CD4-positive, CD25-positive, alpha-beta regulatory T cell (primary cell): Measurements from ENCODE around the gene IFITM2. TPM values are rescaled to one million over a fixed set of nuclear protein-coding genes. Genes with fewer than 3 reads are reported as not detected.
A peak's percentile ranks its signal among the peaks of the same experiment; 100 is the strongest.

Experiments
- ATAC-seq, 2 donors: fragments of 150-1000 bp; cut with Tn5 transposase; one replicate each; pipeline ENCODE4 v1.10.0; 2021; ENCODE audit warnings: low read depth in 2 of 2, moderate number of reproducible peaks in 2 of 2, moderate library complexity in 1 of 2
- DNase-seq, 3 donors: peaks; one replicate each; pipeline versions ENCODE4 v3.0.0 to v3.0.0-alpha.2; 2012 to 2022; ENCODE audit warnings: mixed read lengths in 1 of 3
- H3K27ac ChIP-seq: one replicate; pipeline ENCODE4 v1.7.0; 2013; ENCODE audit warnings: mild to moderate bottlenecking, low read length; ENCODE audit not compliant: insufficient read depth, poor library complexity, severe bottlenecking
- H3K27me3 ChIP-seq: one replicate; pipeline ENCODE4 v1.7.0; 2013; ENCODE audit warnings: low read length; ENCODE audit not compliant: control insufficient read depth, insufficient read depth
- H3K36me3 ChIP-seq: one replicate; pipeline ENCODE4 v1.7.0; 2013; ENCODE audit warnings: mild to moderate bottlenecking, low read length, moderate library complexity; ENCODE audit not compliant: control insufficient read depth, insufficient read depth
- H3K4me1 ChIP-seq: 2 replicates; pipeline ENCODE4 v1.7.0; 2013; ENCODE audit warnings: mild to moderate bottlenecking, low read length; ENCODE audit not compliant: insufficient read depth, control insufficient read depth, poor library complexity, severe bottlenecking
- H3K4me3 ChIP-seq: one replicate; pipeline ENCODE4 v1.7.0; 2013; ENCODE audit warnings: low read depth, mild to moderate bottlenecking, low read length, moderate library complexity
- H3K9me3 ChIP-seq, 2 experiments: 1 replicate in 1 of 2; 2 replicates in 1 of 2; pipeline ENCODE4 v1.7.0; 2013; ENCODE audit warnings: low read length in 2 of 2, mild to moderate bottlenecking in 1 of 2, moderate library complexity in 1 of 2; ENCODE audit not compliant: control insufficient read depth in 2 of 2
- H3K27ac Mint-ChIP-seq, 3 donors: one replicate each; pipeline ENCODE4 v1.8.0; 2020 to 2022; ENCODE audit warnings: mild to moderate bottlenecking in 3 of 3, mixed read lengths in 3 of 3, moderate library complexity in 2 of 3
- H3K27me3 Mint-ChIP-seq: one replicate; pipeline ENCODE4 v1.8.0; 2022; ENCODE audit warnings: mild to moderate bottlenecking, mixed read lengths
- H3K36me3 Mint-ChIP-seq: one replicate; pipeline ENCODE4 v1.8.0; 2020; ENCODE audit warnings: mixed read lengths
- H3K4me1 Mint-ChIP-seq, 4 donors: one replicate each; pipeline ENCODE4 v1.8.0; 2020 to 2022; ENCODE audit warnings: mixed read lengths in 4 of 4, mild to moderate bottlenecking in 1 of 4
- H3K4me3 Mint-ChIP-seq, 4 donors: one replicate each; pipeline ENCODE4 v1.8.0; 2020 to 2022; ENCODE audit warnings: mild to moderate bottlenecking in 4 of 4, mixed read lengths in 4 of 4, moderate library complexity in 3 of 4
- H3K9me3 Mint-ChIP-seq, 7 donors: one replicate each; pipeline ENCODE4 v1.8.0; 2020 to 2022; ENCODE audit warnings: mixed read lengths in 7 of 7, mild to moderate bottlenecking in 3 of 7, moderate library complexity in 2 of 7
- polyA plus RNA-seq, 4 donors: library from polyadenylated mRNA; unstranded; fragments of 300-500 nt; fragmentation: Illumina TruSeq; gene quantifications; one replicate each; pipeline ENCODE4 v1.2.3, GENCODE V29; 2021
- total RNA-seq: library from RNA; stranded (reverse); gene quantifications from one replicate; pipeline ENCODE4 v1.2.3, GENCODE V29; 2022

The IFITM2 gene
- total and polyA plus RNA-seq, 5 donors from 2014 or later: 376 to 2,097 (median 1,834) TPM

- no peaks in the 10 kb centered on the region for H3K36me3 Mint-ChIP-seq
- peak overlapping the region; percentile 98 for H3K4me3 ChIP-seq
Observed at GRCh38 chr11:269146-269890, 38.3 kb upstream of the IFITM2 start.

DNA sequence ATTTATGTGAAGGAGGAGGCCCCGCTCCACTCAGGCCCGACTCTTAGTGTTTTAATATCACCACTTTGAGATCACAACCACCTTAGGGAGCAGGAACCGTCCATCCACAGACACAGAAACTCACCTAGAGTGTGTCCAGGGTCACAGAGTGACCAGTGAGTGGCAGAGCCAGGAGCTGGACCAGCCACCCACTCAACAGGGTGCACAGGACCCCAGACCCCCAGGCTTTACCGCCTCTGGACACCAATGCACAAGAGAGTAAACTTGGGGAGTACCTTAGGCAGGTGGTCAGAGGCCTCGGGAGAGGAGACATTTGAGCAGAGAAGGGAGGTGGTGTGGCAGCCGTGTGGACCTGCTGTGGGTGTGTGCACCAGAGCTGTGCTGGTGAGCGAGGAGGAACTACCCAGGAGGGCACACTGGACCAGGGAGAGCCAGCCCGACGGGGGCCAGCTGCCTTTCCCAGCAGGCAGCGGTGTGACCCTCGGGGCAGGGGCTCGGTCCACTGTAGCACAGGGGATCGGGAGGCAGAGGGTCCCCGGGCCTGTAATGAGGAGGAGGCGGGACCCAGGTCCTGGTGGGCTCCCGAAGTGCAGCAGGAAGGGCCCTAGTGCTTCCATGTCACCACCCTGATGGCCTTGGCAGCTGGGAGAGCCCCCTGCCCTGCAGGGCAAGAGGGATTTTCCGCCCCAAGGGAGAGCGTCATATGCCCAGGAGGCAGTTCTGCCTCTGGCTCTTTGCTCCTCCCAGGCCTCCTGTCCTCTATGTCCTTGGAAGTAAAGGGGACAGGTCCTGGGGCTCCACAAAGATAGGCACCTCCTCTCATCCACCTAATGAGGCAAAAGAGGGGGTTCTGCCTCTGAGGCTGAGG lies 36.9 kb upstream of the IFITM2 start:
- peaks cover 34% of the 10 kb centered on the region for H3K4me1 ChIP-seq
- no peaks in the 10 kb centered on the region for H3K27me3 ChIP-seq
- H3K27ac ChIP-seq: no peak overlapping the region
- H3K4me1 Mint-ChIP-seq: peaks cover 8 to 41% (median 23%) of the 10 kb centered on the region in 4 donors
- no peak for DNase-seq
- no peaks in the 10 kb centered on the region for H3K9me3 Mint-ChIP-seq
- no peaks in the 10 kb centered on the region for H3K36me3 Mint-ChIP-seq
- peaks cover 9% of the 10 kb centered on the region for H3K27me3 Mint-ChIP-seq
- no peaks in the 10 kb centered on the region for H3K36me3 ChIP-seq
- ATAC-seq: no peak
- H3K27ac Mint-ChIP-seq: peak overlapping the region in 1 of 3 donors; percentile 60
- H3K4me3 Mint-ChIP-seq: no peak overlapping the region
- peaks cover 0 to 4% of the 10 kb centered on the region in 2 experiments for H3K9me3 ChIP-seq
- H3K4me3 ChIP-seq: no peak overlapping the region

More at GRCh38 chr11:269146-269890, 38.3 kb upstream of the IFITM2 start:
- H3K4me1 ChIP-seq: peaks cover 34% of the 10 kb centered on the region
- H3K9me3 ChIP-seq: peaks cover 0 to 4% of the 10 kb centered on the region in 2 experiments
- H3K4me3 Mint-ChIP-seq: peak overlapping the region; percentile 84 to 93 (median 90)
- H3K4me1 Mint-ChIP-seq: peaks cover 8 to 41% (median 20%) of the 10 kb centered on the region in 4 donors
- peaks cover 0 to 2% (median 0%) of the 10 kb centered on the region in 7 donors for H3K9me3 Mint-ChIP-seq
- ATAC-seq (peak; percentile 54 to 63), DNase-seq (peak in 2 of 3 donors; percentile 85 to 86)
- peaks cover 9% of the 10 kb centered on the region for H3K27me3 Mint-ChIP-seq
- no peaks in the 10 kb centered on the region for H3K27me3 ChIP-seq
- H3K27ac ChIP-seq: peak overlapping the region; percentile 87
- peak overlapping the region; percentile 93 to 98 (median 98) for H3K27ac Mint-ChIP-seq
- H3K36me3 ChIP-seq: no peaks in the 10 kb centered on the region

DNA sequence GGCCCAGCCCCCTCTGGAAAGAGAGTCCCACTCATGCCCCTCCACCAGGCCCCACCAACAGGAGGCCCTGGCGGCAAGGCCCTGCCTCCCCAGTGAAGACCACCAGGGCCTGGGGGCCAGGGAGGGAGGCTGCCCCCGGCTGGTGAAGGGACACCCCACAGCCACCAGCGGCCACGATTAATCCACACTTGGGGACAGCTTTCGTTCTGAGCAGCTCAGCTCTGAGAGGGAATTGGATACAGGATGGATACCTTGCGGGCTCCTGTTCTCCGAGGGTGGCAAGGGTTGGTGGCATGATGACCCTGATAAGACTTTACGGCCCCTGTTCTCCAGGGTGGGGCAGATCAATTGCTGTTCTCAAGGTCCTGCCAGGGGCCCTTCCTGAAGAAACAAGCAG lies 36.3 kb upstream of the IFITM2 start:
- H3K36me3 ChIP-seq: no peaks in the 10 kb centered on the region
- no peak overlapping the region for H3K27ac ChIP-seq
- no peak for ATAC-seq
- H3K4me1 ChIP-seq: peaks cover 34% of the 10 kb centered on the region
- H3K27me3 ChIP-seq: no peaks in the 10 kb centered on the region
- Mint-ChIP-seq H3K4me3 (no peak overlapping the region), H3K4me1 (peaks cover 8 to 41% (median 23%) of the 10 kb centered on the region in 4 donors), H3K9me3 (no peaks in the 10 kb centered on the region), H3K27ac (no peak overlapping the region), H3K27me3 (peaks cover 14% of the 10 kb centered on the region), H3K36me3 (peaks cover 5% of the 10 kb centered on the region)
- DNase-seq: no peak
- H3K9me3 ChIP-seq: no peaks in the 10 kb centered on the region
- H3K4me3 ChIP-seq: no peak overlapping the region

DNA sequence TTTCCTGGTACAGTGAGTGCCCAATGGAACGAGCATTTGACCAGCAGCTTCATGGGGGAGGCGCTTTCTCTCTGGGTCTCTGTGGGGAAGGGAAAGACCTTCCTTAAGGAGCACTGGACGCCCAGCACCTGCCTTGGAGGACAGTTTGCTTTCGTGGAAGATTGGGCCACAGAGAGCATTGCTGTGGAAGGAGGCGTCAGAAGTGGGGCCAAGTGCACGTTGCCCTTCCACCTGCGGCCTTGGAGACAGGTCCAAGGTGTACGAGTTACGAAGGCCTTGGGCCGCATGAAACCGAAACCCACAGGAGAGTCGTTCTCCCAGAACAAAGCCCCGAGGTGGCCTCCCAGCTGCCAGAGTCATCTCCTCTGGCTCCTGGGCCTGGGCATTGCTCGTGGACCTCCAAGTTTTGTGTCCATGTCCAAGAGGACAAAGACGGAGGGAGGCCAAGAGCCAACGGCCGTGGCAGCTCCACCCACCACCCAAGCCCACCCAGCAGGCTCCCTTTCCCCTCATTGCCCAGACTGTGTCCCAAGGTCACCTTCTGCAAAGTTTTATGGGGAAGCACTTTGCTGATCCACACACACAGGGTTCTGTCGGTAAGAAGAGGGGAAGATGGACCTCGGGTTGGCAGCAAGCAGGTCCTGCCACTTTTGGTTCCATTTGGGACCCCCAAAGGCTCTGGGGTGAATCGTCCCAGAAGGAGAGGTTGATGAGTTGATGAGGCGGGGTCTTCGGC lies 35.3 kb upstream of the IFITM2 start:
- peaks cover 0 to 1% (median 0%) of the 10 kb centered on the region in 7 donors for H3K9me3 Mint-ChIP-seq
- DNase-seq (no peak), ATAC-seq (no peak)
- H3K27me3 Mint-ChIP-seq: peaks cover 19% of the 10 kb centered on the region
- Histone ChIP-seq H3K27me3 (peaks cover under 1% of the 10 kb centered on the region), H3K4me1 (peaks cover 31% of the 10 kb centered on the region), H3K27ac (no peak overlapping the region), H3K36me3 (no peaks in the 10 kb centered on the region), H3K9me3 (no peaks in the 10 kb centered on the region), H3K4me3 (no peak overlapping the region)
- H3K4me3 Mint-ChIP-seq: peak overlapping the region in 1 of 4 donors; percentile 20
- H3K27ac Mint-ChIP-seq: peak overlapping the region in 2 of 3 donors; percentile 6 to 90
- peaks cover 13 to 42% (median 21%) of the 10 kb centered on the region in 4 donors for H3K4me1 Mint-ChIP-seq
- peaks cover 10% of the 10 kb centered on the region for H3K36me3 Mint-ChIP-seq

DNA sequence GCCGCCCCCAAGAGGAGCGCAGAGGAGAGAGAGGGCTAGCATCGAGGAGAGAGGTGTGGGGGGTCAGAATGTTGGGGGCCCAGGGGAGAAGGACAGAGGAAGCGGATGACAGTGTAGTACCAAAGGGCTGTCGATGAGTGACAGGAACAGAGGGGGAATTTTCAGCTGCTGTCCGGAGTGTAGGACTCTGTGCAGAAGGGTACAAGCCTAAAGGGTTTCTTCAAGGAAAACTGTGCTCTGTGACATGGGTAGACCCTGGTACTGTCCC lies 34.8 kb upstream of the IFITM2 start:
- ATAC-seq (no peak), DNase-seq (no peak)
- peaks cover 5% of the 10 kb centered on the region for H3K27me3 ChIP-seq
- Mint-ChIP-seq H3K4me3 (no peak overlapping the region), H3K27me3 (peaks cover 24% of the 10 kb centered on the region), H3K27ac (peak overlapping the region in 2 of 3 donors; percentile 6 to 74), H3K4me1 (peaks cover 13 to 43% (median 25%) of the 10 kb centered on the region in 4 donors), H3K9me3 (peaks cover 0 to 1% (median 0%) of the 10 kb centered on the region in 7 donors), H3K36me3 (peaks cover 10% of the 10 kb centered on the region)
- H3K36me3 ChIP-seq: no peaks in the 10 kb centered on the region
- no peak overlapping the region for H3K4me3 ChIP-seq
- H3K27ac ChIP-seq: no peak overlapping the region
- H3K4me1 ChIP-seq: peaks cover 26% of the 10 kb centered on the region
- H3K9me3 ChIP-seq: no peaks in the 10 kb centered on the region

DNA sequence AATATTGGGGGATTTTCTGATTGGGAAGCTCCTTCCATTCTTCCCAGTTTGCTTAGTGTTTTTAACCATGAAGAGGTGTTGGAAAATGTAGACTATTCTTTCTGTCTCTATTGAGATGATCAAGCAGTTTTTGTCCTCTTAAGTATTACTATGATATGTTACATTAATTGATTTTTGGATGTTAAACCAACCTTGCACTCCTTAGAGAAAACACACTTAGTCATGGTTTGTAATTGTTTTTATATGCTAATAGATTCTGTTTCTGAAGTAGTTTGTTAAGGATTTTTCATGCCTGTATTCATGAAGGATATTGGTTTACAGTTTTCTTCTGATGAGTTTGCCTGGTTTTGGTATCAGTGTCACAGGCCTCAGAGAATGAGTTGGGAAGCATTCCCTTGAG lies 31.4 kb upstream of the IFITM2 start:
- H3K4me3 ChIP-seq: no peak overlapping the region
- ATAC-seq (no peak), DNase-seq (no peak)
- no peak overlapping the region for H3K27ac Mint-ChIP-seq
- peaks cover 5 to 33% (median 12%) of the 10 kb centered on the region in 4 donors for H3K4me1 Mint-ChIP-seq
- no peak overlapping the region for H3K27ac ChIP-seq
- H3K9me3 ChIP-seq: no peaks in the 10 kb centered on the region
- H3K9me3 Mint-ChIP-seq: peaks cover 0 to 1% (median 0%) of the 10 kb centered on the region in 7 donors
- H3K27me3 Mint-ChIP-seq: peaks cover 40% of the 10 kb centered on the region
- H3K27me3 ChIP-seq: peaks cover 10% of the 10 kb centered on the region
- H3K36me3 Mint-ChIP-seq: peaks cover 10% of the 10 kb centered on the region
- H3K4me1 ChIP-seq: peaks cover 33% of the 10 kb centered on the region
- no peaks in the 10 kb centered on the region for H3K36me3 ChIP-seq
- peak overlapping the region in 2 of 4 donors; percentile 71 to 72 for H3K4me3 Mint-ChIP-seq
